DND-41 (cell line): ENCODE measurements around the gene ZNF518B.
"Not testable (repeated sequence)": the region's sequence is repeated elsewhere in the genome, so short reads cannot be mapped to it uniquely, and the experiment has no call there.

ENCODE experiments used
- CTCF ChIP-seq: IDR thresholded peaks from 2 replicates; pipeline ENCODE4 v1.5.1; 2012; ENCODE audit warnings: borderline replicate concordance, low read length, moderate library complexity, mild to moderate bottlenecking; ENCODE audit not compliant: poor library complexity, severe bottlenecking; ENCODE audit errors: extremely low read depth
- EZH2 ChIP-seq: IDR thresholded peaks from 3 replicates; pipeline ENCODE4 v1.6.1; 2012; ENCODE audit warnings: borderline replicate concordance, low read depth, mild to moderate bottlenecking, moderate library complexity, low read length, inconsistent platforms; ENCODE audit not compliant: severe bottlenecking

GRCh38 chr4:10427680-10428079 is 29.5 kb downstream of the ZNF518B start:
- TF ChIP-seq CTCF, EZH2: not testable (repeated sequence)
